KMS-11 (cell line): Measurements from ENCODE around the gene CTBP2.

Experiments
- H2AFZ ChIP-seq: fragments of 200-600 bp; sonication (generic); 2 replicates; pipeline ENCODE4 v1.6.1; 2016; ENCODE audit warnings: antibody characterized with exemption, mixed run types, low read depth
- H3K27ac ChIP-seq: fragments of 200-600 bp; sonication (generic); 2 replicates; pipeline ENCODE4 v1.6.1; 2016; ENCODE audit warnings: mild to moderate bottlenecking, mixed run types
- H3K27me3 ChIP-seq: fragments of 200-600 bp; sonication (generic); 2 replicates; pipeline ENCODE4 v1.6.1; 2017; ENCODE audit warnings: mild to moderate bottlenecking, low read depth, mixed run types, moderate library complexity; ENCODE audit not compliant: insufficient read depth
- H3K36me3 ChIP-seq: fragments of 200-600 bp; sonication (generic); 2 replicates; pipeline ENCODE4 v1.6.1; 2017; ENCODE audit warnings: mild to moderate bottlenecking, mixed run types; ENCODE audit not compliant: insufficient read depth
- H3K4me1 ChIP-seq: fragments of 200-600 bp; sonication (generic); 2 replicates; pipeline ENCODE4 v1.6.1; 2016; ENCODE audit warnings: mild to moderate bottlenecking, low read depth, mixed run types; ENCODE audit not compliant: poor library complexity, severe bottlenecking
- H3K4me2 ChIP-seq: fragments of 200-600 bp; sonication (generic); 2 replicates; pipeline ENCODE4 v1.7.0; 2016; ENCODE audit warnings: mild to moderate bottlenecking, mixed run types
- H3K4me3 ChIP-seq: fragments of 200-600 bp; sonication (generic); IDR thresholded peaks from 2 replicates; pipeline ENCODE4 v1.6.1; 2017; ENCODE audit warnings: low read depth, low read length, mixed read lengths; ENCODE audit not compliant: insufficient read depth
- H3K79me2 ChIP-seq: fragments of 200-600 bp; sonication (generic); 2 replicates; pipeline ENCODE4 v1.6.1; 2016; ENCODE audit warnings: low read depth, mixed run types; ENCODE audit not compliant: insufficient read depth
- H3K9ac ChIP-seq: fragments of 200-600 bp; sonication (generic); 2 replicates; pipeline ENCODE4 v1.6.1; 2016; ENCODE audit warnings: mild to moderate bottlenecking, mixed run types
- H4K20me1 ChIP-seq: fragments of 200-600 bp; sonication (generic); 2 replicates; pipeline ENCODE4 v1.6.1; 2016; ENCODE audit warnings: mild to moderate bottlenecking, mixed run types; ENCODE audit not compliant: insufficient read depth
- CTCF ChIP-seq: fragments of 200-600 bp; sonication (generic); conservative IDR thresholded peaks from 2 replicates; pipeline ENCODE4 v1.6.1; 2017; ENCODE audit warnings: low read depth, mild to moderate bottlenecking, antibody characterized with exemption, low read length, moderate library complexity, mixed read lengths

The CTBP2 gene

GRCh38 chr10:125071008-125071407, 89.4 kb downstream of the CTBP2 start:
- H3K79me2 ChIP-seq = no peaks in the 10 kb centered on the region

GRCh38 chr10:125068406-125068805, 92.0 kb downstream of the CTBP2 start:
- H4K20me1 ChIP-seq = peaks cover 41% of the 10 kb centered on the region
- H3K27ac ChIP-seq = no peak overlapping the region
- H3K4me1 ChIP-seq = peaks cover 21% of the 10 kb centered on the region
- no peak overlapping the region for H3K9ac ChIP-seq
- H3K79me2 ChIP-seq = no peaks in the 10 kb centered on the region
- TF ChIP-seq CTCF = no peak
- no peak overlapping the region for H3K4me2 ChIP-seq
- no peaks in the 10 kb centered on the region for H3K36me3 ChIP-seq
- no peak overlapping the region for H2AFZ ChIP-seq
- H3K4me3 ChIP-seq = no peak overlapping the region
- H3K27me3 ChIP-seq = peaks cover 31% of the 10 kb centered on the region

More at GRCh38 chr10:125071008-125071407, 89.4 kb downstream of the CTBP2 start:
- Histone ChIP-seq H3K4me3 (no peak overlapping the region), H3K4me2 (no peak overlapping the region), H3K9ac (no peak overlapping the region), H3K36me3 (no peaks in the 10 kb centered on the region), H3K27me3 (peaks cover 21% of the 10 kb centered on the region), H4K20me1 (peaks cover 19% of the 10 kb centered on the region), H3K4me1 (no peaks in the 10 kb centered on the region), H3K27ac (no peak overlapping the region), H2AFZ (no peak overlapping the region)
- no peak for TF ChIP-seq CTCF

GRCh38 chr10:125067764-125068163, 92.6 kb downstream of the CTBP2 start:
- Histone ChIP-seq H3K36me3 (no peaks in the 10 kb centered on the region), H3K9ac (no peak overlapping the region), H2AFZ (no peak overlapping the region), H3K4me1 (peaks cover 21% of the 10 kb centered on the region), H3K4me3 (no peak overlapping the region), H3K79me2 (no peaks in the 10 kb centered on the region), H4K20me1 (peaks cover 46% of the 10 kb centered on the region), H3K4me2 (no peak overlapping the region), H3K27me3 (peaks cover 38% of the 10 kb centered on the region), H3K27ac (no peak overlapping the region)
- TF ChIP-seq CTCF = no peak

- H3K4me2 ChIP-seq = no peak overlapping the region
- H3K27me3 ChIP-seq = peaks cover 46% of the 10 kb centered on the region
- no peak overlapping the region for H3K9ac ChIP-seq
- H3K36me3 ChIP-seq = no peaks in the 10 kb centered on the region
- H3K4me3 ChIP-seq = no peak overlapping the region
- H3K79me2 ChIP-seq = no peaks in the 10 kb centered on the region
- no peak for TF ChIP-seq CTCF
- no peak overlapping the region for H3K27ac ChIP-seq
- no peak overlapping the region for H2AFZ ChIP-seq
- H4K20me1 ChIP-seq = peaks cover 54% of the 10 kb centered on the region
- peaks cover 21% of the 10 kb centered on the region for H3K4me1 ChIP-seq
These were observed 93.5 kb downstream of the CTBP2 start for GRCh38 chr10:125066764-125067450.
